Measurements from ENCODE around the gene UNC45B. TPM values are rescaled to one million over a fixed set of nuclear protein-coding genes. Genes with fewer than 3 reads are reported as not detected.
A peak's percentile ranks its signal among the peaks of the same experiment; 100 is the strongest.

Gene UNC45B
- total RNA-seq (2016; rRNA removed; fragmentation: Illumina TruSeq; extraction: Trizol) (not detected in 2 replicates), polyA plus RNA-seq (2011; rRNA removed) (0.01 TPM in 1 of 2 replicates, not detected in the other), polyA minus RNA-seq (2011; rRNA and poly(A)+ RNA removed; ENCODE audit: low replicate concordance) (0.02 TPM in 1 of 2 replicates, not detected in the other), Bru-seq, nascent RNA (not detected), BruChase-seq, experiment 1, labeled RNA remaining after a 6-hour chase (percentile 7 among the genes with signal in this experiment), BruChase-seq, experiment 2, labeled RNA remaining after a 2-hour chase (not detected)
- not detected in 2 replicates for total RNA-seq (2016; cell fraction: cytosol; rRNA removed; fragmentation: Illumina TruSeq; extraction: Trizol; ENCODE audit: low read depth)
- 0.02 TPM in 1 of 2 replicates, not detected in the other for total RNA-seq (2016; cell fraction: insoluble cytoplasmic fraction; rRNA removed; fragmentation: Illumina TruSeq; extraction: Trizol)
- total RNA-seq (2016; cell fraction: membrane; rRNA removed; fragmentation: Illumina TruSeq; extraction: Trizol): not detected in 2 replicates
- not detected in 2 replicates for total RNA-seq (2016; cell fraction: nucleus; rRNA removed; fragmentation: Illumina TruSeq; extraction: Trizol)
- not detected in 2 replicates for polyA plus RNA-seq (2011; cell fraction: cytosol; rRNA removed)
- not detected in 2 replicates for polyA plus RNA-seq (2011; cell fraction: nucleus; rRNA removed)
- not detected in 2 replicates for polyA plus RNA-seq (2012)
- polyA plus RNA-seq (2016; cell fraction: cytosol; fragmentation: Illumina TruSeq; extraction: Trizol; ENCODE audit: low read depth): not detected in 2 replicates
- not detected in 2 replicates for polyA plus RNA-seq (2016; cell fraction: insoluble cytoplasmic fraction; fragmentation: Illumina TruSeq; extraction: Trizol; ENCODE audit: low read depth)
- not detected in 2 replicates for polyA plus RNA-seq (2016; cell fraction: membrane; fragmentation: Illumina TruSeq; extraction: Trizol; ENCODE audit: low read depth)
- not detected in 2 replicates for polyA plus RNA-seq (2016; cell fraction: nucleus; fragmentation: Illumina TruSeq; extraction: Trizol; ENCODE audit: insufficient read depth, low read depth)
- polyA minus RNA-seq (2011; cell fraction: cytosol; rRNA and poly(A)+ RNA removed): not detected in 2 replicates
- polyA minus RNA-seq (2011; cell fraction: nucleus; rRNA and poly(A)+ RNA removed): not detected in 2 replicates
- long read RNA-seq, experiment 1: 0 reads
- long read RNA-seq, experiment 2: 0 reads

GRCh38 chr17:35147375-35147905 lies at the start of gene UNC45B:
UNC45B (plus strand) TSS chr17:35147817; CDS start chr17:35148264, 447 bp downstream.
- intact Hi-C loops (cut with micrococcal nuclease; ENCODE audit: unreplicated experiment) (no loop called here), in situ Hi-C loops (cut with HindIII; ENCODE audit: extremely low pct_ligation_motif_present, low pct_unique_long_range_greater_than_20kb) (no loop called here)
- 46% methylated on average over 2 of the region's 4 CpGs for WGBS (ENCODE audit: low lambda C conversion rate)
- H3K4me2 ChIP-seq (ENCODE audit: low read depth, low read length): no peak within 1 kb of the TSS
- TF ChIP-seq CENPX (CRISPR knock-in tag; IDR thresholded peaks at IDR 0.05) (no peak), RARA (CRISPR knock-in tag; IDR thresholded peaks at IDR 0.05) (no peak), ELF3 (CRISPR knock-in tag; IDR thresholded peaks at IDR 0.05) (no peak), NFIC (IDR thresholded peaks at IDR 0.05; ENCODE audit: low read length) (no peak)
- H3K27me3 ChIP-seq (ENCODE audit: control insufficient read depth in 1 of 2, insufficient read depth in 2 of 2, low read length in 2 of 2): peaks cover 8 to 34% of the 10 kb centered on the region in 2 experiments; a peak in 3 of 5 replicates
- no peak within 1 kb of the TSS for H2AFZ ChIP-seq (ENCODE audit: low read length)
- H3K36me3 ChIP-seq (replicated peaks in 1 of 2; ENCODE audit: control insufficient read depth in 1 of 2, insufficient read depth in 2 of 2, low read length in 2 of 2): no peaks in the 10 kb centered on the region
- no TSS peak for BruUV-seq (replicated peaks)
- no peak within 1 kb of the TSS for H3K9ac ChIP-seq (ENCODE audit: insufficient read depth, low read depth, low read length)
- no peaks in the 10 kb centered on the region for H3K9me3 ChIP-seq (ENCODE audit: low read length)
- no peak within 1 kb of the TSS for H3K4me3 ChIP-seq (replicated peaks in 1 of 3; ENCODE audit: insufficient read depth in 1 of 3, low read depth in 2 of 3, low read length in 3 of 3)
- CTCF ChIA-PET (ENCODE audit: low intra/inter-chr PET ratio, low total read pairs): no interaction called here
- POLR2A ChIA-PET: interaction anchor here (1.3 kb wide), 1 partner anchor 17 kb away, joined by 4 read pairs; no protein-coding TSS in a partner anchor
- H3K27ac ChIP-seq (ENCODE audit: extremely low read length, insufficient read depth, low read length): no peak within 1 kb of the TSS
- H4K20me1 ChIP-seq (ENCODE audit: insufficient read depth, low read length): no peaks in the 10 kb centered on the region
- peaks cover 31% of the 10 kb centered on the region for H3K4me1 ChIP-seq (ENCODE audit: insufficient read depth, low read length)
- DNase-seq (ENCODE audit: low spot score): no peak
- no peaks in the 10 kb centered on the region for H3K79me2 ChIP-seq (ENCODE audit: insufficient read depth, low read length)
- FAIRE-seq: no peak
- no peak; the same call in 2 of the 3 replicates for ATAC-seq
